Endothelial cell of umbilical vein (primary cell): ENCODE data around the gene AUH. TPM values are rescaled to one million over a fixed set of nuclear protein-coding genes. Genes with fewer than 3 reads are reported as not detected.

Experiments used
- BruUV-seq: library from RNA; stranded (reverse); fragments of 400-500 nt; replicated peaks from 2 replicates; lab custom pipeline; 2021; lab: Mats Ljungman, UMichigan
- CTCF ChIA-PET: fragments of 300-600, 350-600 bp; sonication (Branson Sonifier 250); formaldehyde crosslinking; loops from one replicate; lab custom pipeline; 2021; ENCODE audit warnings: antibody characterized with exemption, inconsistent platforms; lab: Charles Lee
- POLR2A ChIA-PET: fragments of 300-600, 350-600 bp; sonication (Branson Sonifier 250); formaldehyde crosslinking; loops from one replicate; lab custom pipeline; 2021; ENCODE audit warnings: antibody characterized with exemption, inconsistent platforms; lab: Charles Lee
- DNase-seq: peaks from one replicate; pipeline ENCODE4 v3.0.0-alpha.2; 2011; ENCODE audit warnings: low read depth, low spot score
- FAIRE-seq: peaks from 2 replicates; lab custom pipeline; 2011; peaks lifted over from hg19 to GRCh38; lab: Jason Lieb, UNC
- H2AFZ ChIP-seq: 2 replicates; pipeline ENCODE4 v1.6.0; 2012; ENCODE audit warnings: low read depth, low read length, control low read depth, inconsistent platforms
- H3K27ac ChIP-seq: 2 replicates; pipeline ENCODE4 v1.5.1; 2011; ENCODE audit warnings: low read depth, mild to moderate bottlenecking, control low read depth, low read length, moderate library complexity; ENCODE audit not compliant: insufficient read depth
- H3K27me3 ChIP-seq, 2 experiments: 2 replicates each; pipeline versions ENCODE4 v1.6.0 to v1.6.1; 2011; ENCODE audit warnings: low read length in 2 of 2, mixed read lengths in 1 of 2; ENCODE audit not compliant: control insufficient read depth in 2 of 2, insufficient read depth in 2 of 2
- H3K36me3 ChIP-seq, 2 experiments: 2 replicates in 1 of 2; 3 replicates in 1 of 2; pipeline ENCODE4 v1.5.1; 2011; ENCODE audit warnings: low read length in 2 of 2, mild to moderate bottlenecking in 1 of 2, moderate library complexity in 1 of 2; ENCODE audit not compliant: control insufficient read depth in 2 of 2, insufficient read depth in 2 of 2; ENCODE audit errors: extremely low read depth in 1 of 2
- H3K4me1 ChIP-seq: 3 replicates; pipeline ENCODE4 v1.5.1; 2011; ENCODE audit warnings: mild to moderate bottlenecking, low read length; ENCODE audit not compliant: control insufficient read depth, insufficient read depth; ENCODE audit errors: extremely low read depth
- H3K4me2 ChIP-seq: 2 replicates; pipeline ENCODE4 v1.6.1; 2011; ENCODE audit warnings: low read length, control low read depth, mixed read lengths; ENCODE audit not compliant: insufficient read depth
- H3K4me3 ChIP-seq, 3 experiments: fragments of 200-600 bp in 1 of 3; sonication (generic), shearing (Covaris generic) in 1 of 3; replicated peaks in 1 of 3; 2 replicates each; pipeline ENCODE4 v1.5.1; 2011 to 2016; ENCODE audit warnings: control low read depth in 3 of 3, low read length in 3 of 3, mild to moderate bottlenecking in 2 of 3, inconsistent platforms in 1 of 3, low read depth in 1 of 3, moderate library complexity in 1 of 3; ENCODE audit not compliant: insufficient read depth in 1 of 3
- H3K79me2 ChIP-seq: 2 replicates; pipeline ENCODE4 v1.6.0; 2012; ENCODE audit warnings: low read length, inconsistent platforms; ENCODE audit not compliant: control insufficient read depth, insufficient read depth
- H3K9ac ChIP-seq: replicated peaks from 2 replicates; pipeline ENCODE3; 2011; ENCODE audit warnings: low read length, control low read depth; ENCODE audit not compliant: insufficient read depth; ENCODE audit errors: extremely low read depth
- H3K9me1 ChIP-seq: replicated peaks from 3 replicates; pipeline ENCODE4 v1.6.0; 2011; ENCODE audit warnings: mild to moderate bottlenecking, low read length; ENCODE audit not compliant: control insufficient read depth, insufficient read depth; ENCODE audit errors: extremely low read depth
- H3K9me3 ChIP-seq: replicated peaks from 2 replicates; pipeline ENCODE4 v1.5.1; 2012; ENCODE audit warnings: low read length, inconsistent platforms; ENCODE audit not compliant: control insufficient read depth, insufficient read depth
- H4K20me1 ChIP-seq: replicated peaks from 2 replicates; pipeline ENCODE3; 2011; ENCODE audit warnings: mild to moderate bottlenecking, low read length; ENCODE audit not compliant: control insufficient read depth, insufficient read depth; ENCODE audit errors: extremely low read depth
- EZH2 ChIP-seq: IDR thresholded peaks from 2 replicates; pipeline ENCODE4 v1.6.1; 2012; ENCODE audit warnings: borderline replicate concordance, low read depth, mild to moderate bottlenecking, moderate library complexity, low read length, inconsistent platforms; ENCODE audit not compliant: severe bottlenecking
- FOS ChIP-seq: IDR thresholded peaks from 2 replicates; pipeline ENCODE4 v1.6.1; 2011; ENCODE audit warnings: mild to moderate bottlenecking, low read length, moderate library complexity, borderline replicate concordance; ENCODE audit not compliant: insufficient read depth
- JUN ChIP-seq: IDR thresholded peaks from 2 replicates; pipeline ENCODE4 v1.6.1; 2011; ENCODE audit warnings: borderline replicate concordance, low read depth; ENCODE audit not compliant: insufficient read length, insufficient read depth
- MAX ChIP-seq: IDR thresholded peaks from 2 replicates; pipeline ENCODE4 v1.6.1; 2011; ENCODE audit not compliant: insufficient read depth, insufficient read length
- MYC ChIP-seq: IDR thresholded peaks from one replicate; pipeline ENCODE4 v1.6.1; 2011; ENCODE audit warnings: mild to moderate bottlenecking, low read depth, low read length
- POLR2A ChIP-seq: IDR thresholded peaks from 2 replicates; pipeline ENCODE4 v1.6.1; 2012; ENCODE audit warnings: low read depth, mild to moderate bottlenecking, control low read depth, low read length
- POLR2AphosphoS5 ChIP-seq: IDR thresholded peaks from 2 replicates; pipeline ENCODE4 v1.6.1; 2012; ENCODE audit warnings: low read depth, mild to moderate bottlenecking, control low read depth, low read length, moderate library complexity; ENCODE audit not compliant: insufficient read depth
- dilution Hi-C: fragments of 300-500 bp; cut with MboI; formaldehyde crosslinking; loops from one replicate; pipeline ENCODE4 v1.15.0; 2019; ENCODE audit warnings: low sequenced_read_pairs; ENCODE audit not compliant: extremely low pct_ligation_motif_present
- intact Hi-C: fragments of 100-400 bp; cut with micrococcal nuclease; formaldehyde crosslinking; loops from one replicate; pipeline ENCODE4 v1.10.0; 2022
- polyA plus RNA-seq, 4 experiments: library from polyadenylated mRNA; depleted of rRNA in 3 of 4; stranded (reverse) in 3 of 4; unstranded in 1 of 4; fragments of >200 nt; gene quantifications; 2 replicates each; pipeline versions ENCODE4 v1.2.1 to v1.2.3, GENCODE V29; 2011 to 2012; ENCODE audit warnings: missing spikeins in 1 of 4
- total RNA-seq: library from RNA; stranded (reverse); gene quantifications from 2 replicates; pipeline ENCODE4 v1.2.3, GENCODE V29; 2021
- TF ChIP-seq, protein P1 (sequence below), 2 donors: IDR thresholded peaks; 1 replicate in 1 of 2; 2 replicates in 1 of 2; pipeline ENCODE4 v1.5.1; 2011; ENCODE audit warnings: low read length in 2 of 2, mild to moderate bottlenecking in 2 of 2, moderate library complexity in 2 of 2, control low read depth in 1 of 2, inconsistent platforms in 1 of 2, low read depth in 1 of 2; ENCODE audit not compliant: insufficient read depth in 1 of 2; ENCODE audit errors: extremely low read depth in 1 of 2

The AUH gene
- total and polyA plus RNA-seq, 2 donors (not counting 3 experiments of a cell fraction or from before 2014, with no cell fraction given): 2.3 to 9.2 TPM

DNA sequence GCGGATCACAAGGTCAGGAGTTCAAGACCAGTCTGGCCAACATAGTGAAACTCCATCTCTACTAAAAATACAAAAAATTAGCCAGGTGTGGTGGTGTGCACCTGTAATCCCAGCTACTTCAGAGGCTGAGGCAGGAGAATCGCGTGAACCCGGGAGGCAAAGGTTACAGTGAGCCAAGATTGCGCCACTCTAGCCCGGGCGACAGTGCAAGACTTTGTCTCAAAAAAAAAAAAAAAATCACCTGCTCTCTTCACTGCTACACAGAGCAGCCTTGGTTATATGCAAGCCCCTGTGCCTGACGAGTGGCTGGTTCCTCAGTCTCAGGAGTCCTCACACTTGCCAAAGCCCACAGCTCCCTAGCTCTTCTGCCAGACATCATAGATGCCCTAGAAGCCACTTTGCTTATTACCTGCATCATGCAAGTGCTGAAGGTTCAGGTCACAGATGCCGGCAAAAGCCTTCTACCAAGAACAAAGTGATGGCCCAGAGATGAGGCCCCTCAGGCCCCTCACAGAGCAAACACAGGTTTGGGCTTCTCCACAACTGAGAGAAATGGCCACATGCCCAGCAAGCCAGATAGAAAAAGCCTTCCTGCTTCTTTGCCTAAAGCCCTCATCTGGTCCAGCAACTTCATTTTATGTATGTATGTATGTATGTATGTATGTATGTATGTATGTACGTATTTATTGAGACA lies 176.4 kb downstream of the AUH start:
- intact Hi-C loops (no loop called here), dilution Hi-C loops (no loop called here)
- ChIA-PET POLR2A (no interaction called here), CTCF (no interaction called here)
- TF ChIP-seq POLR2AphosphoS5 (no peak), JUN (no peak), FOS (no peak), MAX (no peak), EZH2 (no peak), POLR2A (no peak), MYC (no peak)
- TF ChIP-seq, protein P1, sequence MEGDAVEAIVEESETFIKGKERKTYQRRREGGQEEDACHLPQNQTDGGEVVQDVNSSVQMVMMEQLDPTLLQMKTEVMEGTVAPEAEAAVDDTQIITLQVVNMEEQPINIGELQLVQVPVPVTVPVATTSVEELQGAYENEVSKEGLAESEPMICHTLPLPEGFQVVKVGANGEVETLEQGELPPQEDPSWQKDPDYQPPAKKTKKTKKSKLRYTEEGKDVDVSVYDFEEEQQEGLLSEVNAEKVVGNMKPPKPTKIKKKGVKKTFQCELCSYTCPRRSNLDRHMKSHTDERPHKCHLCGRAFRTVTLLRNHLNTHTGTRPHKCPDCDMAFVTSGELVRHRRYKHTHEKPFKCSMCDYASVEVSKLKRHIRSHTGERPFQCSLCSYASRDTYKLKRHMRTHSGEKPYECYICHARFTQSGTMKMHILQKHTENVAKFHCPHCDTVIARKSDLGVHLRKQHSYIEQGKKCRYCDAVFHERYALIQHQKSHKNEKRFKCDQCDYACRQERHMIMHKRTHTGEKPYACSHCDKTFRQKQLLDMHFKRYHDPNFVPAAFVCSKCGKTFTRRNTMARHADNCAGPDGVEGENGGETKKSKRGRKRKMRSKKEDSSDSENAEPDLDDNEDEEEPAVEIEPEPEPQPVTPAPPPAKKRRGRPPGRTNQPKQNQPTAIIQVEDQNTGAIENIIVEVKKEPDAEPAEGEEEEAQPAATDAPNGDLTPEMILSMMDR (IDR thresholded peaks at IDR 0.05; ENCODE audit: extremely low read depth in 1 of 2, insufficient read depth in 1 of 2, low read depth in 1 of 2, low read length in 2 of 2): no peak
- H3K36me3 ChIP-seq: no peaks in the 10 kb centered on the region
- H3K4me1 ChIP-seq: peaks cover 10% of the 10 kb centered on the region
- H3K4me3 ChIP-seq: no peak overlapping the region
- no peaks in the 10 kb centered on the region for H3K79me2 ChIP-seq
- DNase-seq (no peak), FAIRE-seq (no peak)
- BruUV-seq: no TSS peak
- no peaks in the 10 kb centered on the region for H3K9me3 ChIP-seq
- H2AFZ ChIP-seq: no peak overlapping the region
- H4K20me1 ChIP-seq: no peaks in the 10 kb centered on the region
- no peaks in the 10 kb centered on the region for H3K9me1 ChIP-seq
- H3K27ac ChIP-seq: no peak overlapping the region
- no peak overlapping the region for H3K9ac ChIP-seq
- no peak overlapping the region for H3K4me2 ChIP-seq
- H3K27me3 ChIP-seq: no peaks in the 10 kb centered on the region
